Liver (tissue), 3 donors: ENCODE data around the gene GALNT10.

Experiments used
- FOXA1 ChIP-seq: IDR thresholded peaks from 2 replicates; pipeline ENCODE4 v1.6.1; 2016; ENCODE audit warnings: antibody characterized with exemption
- GABPA ChIP-seq, 2 donors: IDR thresholded peaks in 1 of 2; conservative IDR thresholded peaks in 1 of 2; 2 replicates each; pipeline ENCODE4 v1.6.1; 2016; ENCODE audit warnings: antibody characterized with exemption in 2 of 2, mild to moderate bottlenecking in 1 of 2, moderate library complexity in 1 of 2
- RAD21 ChIP-seq, 2 donors: IDR thresholded peaks; 2 replicates each; pipeline ENCODE4 v1.6.1; 2016; ENCODE audit warnings: antibody characterized with exemption in 2 of 2, mild to moderate bottlenecking in 2 of 2
- REST ChIP-seq: IDR thresholded peaks from 2 replicates; pipeline ENCODE4 v1.6.1; 2016; ENCODE audit warnings: antibody characterized with exemption, mild to moderate bottlenecking
- TAF1 ChIP-seq: conservative IDR thresholded peaks from 2 replicates; pipeline ENCODE4 v1.6.1; 2016; ENCODE audit warnings: antibody characterized with exemption, mild to moderate bottlenecking
- YY1 ChIP-seq: IDR thresholded peaks from 2 replicates; pipeline ENCODE4 v1.6.1; 2016; ENCODE audit warnings: antibody characterized with exemption, mild to moderate bottlenecking
- TF ChIP-seq, protein P1 (sequence below): fragments of 150-350 bp; IDR thresholded peaks from 2 replicates; pipeline ENCODE4 v1.5.1; 2017; ENCODE audit warnings: improper control_type of control experiment, low read depth, low read length; ENCODE audit not compliant: missing input control
- TF ChIP-seq, protein P2 (sequence below): IDR thresholded peaks from 2 replicates; pipeline ENCODE4 v1.6.1; 2016; ENCODE audit warnings: antibody characterized with exemption
- donor health status: healthy.
- donor health status: healthy.

GRCh38 chr5:154359221-154359573 is 168.7 kb downstream of the GALNT10 start:
- no peak for TF ChIP-seq RAD21 (IDR thresholded peaks at IDR 0.05)
- TF ChIP-seq, protein P1, sequence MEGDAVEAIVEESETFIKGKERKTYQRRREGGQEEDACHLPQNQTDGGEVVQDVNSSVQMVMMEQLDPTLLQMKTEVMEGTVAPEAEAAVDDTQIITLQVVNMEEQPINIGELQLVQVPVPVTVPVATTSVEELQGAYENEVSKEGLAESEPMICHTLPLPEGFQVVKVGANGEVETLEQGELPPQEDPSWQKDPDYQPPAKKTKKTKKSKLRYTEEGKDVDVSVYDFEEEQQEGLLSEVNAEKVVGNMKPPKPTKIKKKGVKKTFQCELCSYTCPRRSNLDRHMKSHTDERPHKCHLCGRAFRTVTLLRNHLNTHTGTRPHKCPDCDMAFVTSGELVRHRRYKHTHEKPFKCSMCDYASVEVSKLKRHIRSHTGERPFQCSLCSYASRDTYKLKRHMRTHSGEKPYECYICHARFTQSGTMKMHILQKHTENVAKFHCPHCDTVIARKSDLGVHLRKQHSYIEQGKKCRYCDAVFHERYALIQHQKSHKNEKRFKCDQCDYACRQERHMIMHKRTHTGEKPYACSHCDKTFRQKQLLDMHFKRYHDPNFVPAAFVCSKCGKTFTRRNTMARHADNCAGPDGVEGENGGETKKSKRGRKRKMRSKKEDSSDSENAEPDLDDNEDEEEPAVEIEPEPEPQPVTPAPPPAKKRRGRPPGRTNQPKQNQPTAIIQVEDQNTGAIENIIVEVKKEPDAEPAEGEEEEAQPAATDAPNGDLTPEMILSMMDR = no peak
- TF ChIP-seq YY1 = no peak
- TF ChIP-seq, protein P2, sequence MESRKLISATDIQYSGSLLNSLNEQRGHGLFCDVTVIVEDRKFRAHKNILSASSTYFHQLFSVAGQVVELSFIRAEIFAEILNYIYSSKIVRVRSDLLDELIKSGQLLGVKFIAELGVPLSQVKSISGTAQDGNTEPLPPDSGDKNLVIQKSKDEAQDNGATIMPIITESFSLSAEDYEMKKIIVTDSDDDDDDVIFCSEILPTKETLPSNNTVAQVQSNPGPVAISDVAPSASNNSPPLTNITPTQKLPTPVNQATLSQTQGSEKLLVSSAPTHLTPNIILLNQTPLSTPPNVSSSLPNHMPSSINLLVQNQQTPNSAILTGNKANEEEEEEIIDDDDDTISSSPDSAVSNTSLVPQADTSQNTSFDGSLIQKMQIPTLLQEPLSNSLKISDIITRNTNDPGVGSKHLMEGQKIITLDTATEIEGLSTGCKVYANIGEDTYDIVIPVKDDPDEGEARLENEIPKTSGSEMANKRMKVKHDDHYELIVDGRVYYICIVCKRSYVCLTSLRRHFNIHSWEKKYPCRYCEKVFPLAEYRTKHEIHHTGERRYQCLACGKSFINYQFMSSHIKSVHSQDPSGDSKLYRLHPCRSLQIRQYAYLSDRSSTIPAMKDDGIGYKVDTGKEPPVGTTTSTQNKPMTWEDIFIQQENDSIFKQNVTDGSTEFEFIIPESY = no peak
- TF ChIP-seq REST = no peak
- no peak for TF ChIP-seq TAF1
- no peak for TF ChIP-seq FOXA1
- no peak for TF ChIP-seq GABPA (IDR thresholded peaks at IDR 0.05 in 1 of 2, conservative IDR thresholded peaks at IDR 0.05 in 1 of 2)
